ENCODE data around the gene C6orf136. TPM values are rescaled to one million over a fixed set of nuclear protein-coding genes. Genes with fewer than 3 reads are reported as not detected.

C6orf136 gene
- total RNA-seq, 4 donors from 2014 or later = 11.2 to 24.9 (median 19.8) TPM

DNA sequence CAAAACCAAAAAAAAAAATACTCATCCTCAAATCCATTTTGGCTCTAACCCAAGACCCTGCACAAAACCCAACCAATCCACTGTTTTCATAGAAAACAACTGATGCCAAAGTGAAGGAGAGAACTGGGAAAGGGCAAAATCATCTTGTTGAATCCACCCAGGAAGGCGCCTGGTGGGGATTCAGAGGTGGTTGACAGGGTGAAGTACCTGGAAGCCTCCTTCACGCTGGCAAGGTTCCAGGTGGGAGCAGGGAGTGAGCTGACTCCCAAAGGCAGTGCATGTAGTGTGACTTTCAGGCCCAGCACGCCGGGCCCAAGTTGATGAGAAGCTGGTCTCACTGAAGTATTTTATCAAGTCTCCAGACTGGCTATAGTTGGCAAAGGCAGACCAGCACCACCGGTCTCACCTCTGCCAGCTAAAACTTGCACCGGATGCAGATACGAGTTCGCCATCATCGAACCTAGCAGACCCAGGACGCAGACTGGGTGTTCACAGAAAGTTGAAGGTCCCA lies 46.4 kb upstream of the C6orf136 start:
- in situ Hi-C loops (cut with MboI; ENCODE audit: low sequenced_read_pairs in 4 of 4) (loop anchor here in 1 of 4 donors (25.0 kb wide), 1 partner anchor 1587 kb away; the partner anchor contains the start of genes AGER, AGPAT1, GPSM3 and PBX2), intact Hi-C loops (cut with DNase I; ENCODE audit: low total_unique reads) (no loop called here)
- Histone ChIP-seq H3K4me1 (no peaks in the 10 kb centered on the region), H3K27me3 (no peaks in the 10 kb centered on the region), H3K4me3 (no peak overlapping the region), H3K27ac (no peak overlapping the region), H3K36me3 (peaks cover 5 to 53% of the 10 kb centered on the region in 2 donors), H3K9me3 (no peaks in the 10 kb centered on the region)
- ATAC-seq (no peak), DNase-seq (no peak)
- TF ChIP-seq CTCF (IDR thresholded peaks at IDR 0.05 in 4 of 5, conservative IDR thresholded peaks at IDR 0.05 in 1 of 5) (no peak), POLR2A (IDR thresholded peaks at IDR 0.05) (no peak)

GRCh38 chr6:30601436-30601814 lies 45.5 kb upstream of the C6orf136 start:
- in situ Hi-C loops (cut with MboI; ENCODE audit: low sequenced_read_pairs in 4 of 4) = loop anchor here in 1 of 4 donors (25.0 kb wide), 1 partner anchor 1586 kb away; the partner anchor contains the start of genes AGER, AGPAT1, GPSM3 and PBX2
- TF ChIP-seq POLR2A (IDR thresholded peaks at IDR 0.05) (no peak), CTCF (IDR thresholded peaks at IDR 0.05 in 4 of 5, conservative IDR thresholded peaks at IDR 0.05 in 1 of 5) (no peak)
- H3K27me3 ChIP-seq = no peaks in the 10 kb centered on the region
- no peaks in the 10 kb centered on the region for H3K9me3 ChIP-seq
- H3K4me1 ChIP-seq = no peaks in the 10 kb centered on the region
- no peak for DNase-seq
- peaks cover 10 to 62% of the 10 kb centered on the region in 2 donors for H3K36me3 ChIP-seq
- no peak for ATAC-seq
- intact Hi-C loops (cut with DNase I; ENCODE audit: low total_unique reads) = no loop called here
- no peak overlapping the region for H3K27ac ChIP-seq
- no peak overlapping the region for H3K4me3 ChIP-seq

- H3K4me1 ChIP-seq = no peaks in the 10 kb centered on the region
- DNase-seq (no peak), ATAC-seq (no peak)
- intact Hi-C loops (cut with DNase I; ENCODE audit: low total_unique reads) (no loop called here), in situ Hi-C loops (cut with MboI; ENCODE audit: low sequenced_read_pairs in 4 of 4) (loop anchor here in 1 of 4 donors (25.0 kb wide), 1 partner anchor 1585 kb away; the partner anchor contains the start of genes AGER, AGPAT1, GPSM3 and PBX2)
- peaks cover 12 to 68% of the 10 kb centered on the region in 2 donors for H3K36me3 ChIP-seq
- H3K9me3 ChIP-seq = no peaks in the 10 kb centered on the region
- TF ChIP-seq POLR2A (IDR thresholded peaks at IDR 0.05) = no peak
- no peak for TF ChIP-seq CTCF (IDR thresholded peaks at IDR 0.05 in 4 of 5, conservative IDR thresholded peaks at IDR 0.05 in 1 of 5)
- H3K27ac ChIP-seq = no peak overlapping the region
- H3K27me3 ChIP-seq = no peaks in the 10 kb centered on the region
- H3K4me3 ChIP-seq = no peak overlapping the region
Observed at GRCh38 chr6:30601815-30602641, 44.9 kb upstream of the C6orf136 start.

DNA sequence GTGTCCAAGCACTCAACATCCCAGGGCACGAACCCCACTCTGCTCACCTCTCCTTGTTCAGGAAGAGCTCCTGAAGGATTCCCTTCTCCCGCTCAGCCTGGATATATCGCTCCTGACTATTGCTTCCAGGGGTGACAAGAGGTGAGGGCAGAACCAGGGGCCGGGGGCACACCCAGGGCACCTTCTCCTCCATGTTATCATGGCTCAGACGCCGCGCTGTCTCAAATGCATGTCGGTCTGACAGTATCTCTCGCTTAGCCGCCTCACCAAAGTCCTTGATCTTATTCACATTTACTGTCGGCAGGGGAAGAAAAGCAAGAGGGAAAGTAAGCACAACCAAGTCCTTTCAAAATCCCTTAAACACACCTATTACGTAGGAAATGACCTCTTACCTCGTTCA lies 43.0 kb upstream of the C6orf136 start:
- no peak overlapping the region for H3K4me3 ChIP-seq
- H3K9me3 ChIP-seq = no peaks in the 10 kb centered on the region
- in situ Hi-C loops (cut with MboI; ENCODE audit: low sequenced_read_pairs in 4 of 4) (loop anchor here in 1 of 4 donors (25.0 kb wide), 1 partner anchor 1583 kb away; the partner anchor contains the start of genes AGER, AGPAT1, GPSM3 and PBX2), intact Hi-C loops (cut with DNase I; ENCODE audit: low total_unique reads) (no loop called here)
- no peak for TF ChIP-seq CTCF (IDR thresholded peaks at IDR 0.05 in 4 of 5, conservative IDR thresholded peaks at IDR 0.05 in 1 of 5)
- no peak for TF ChIP-seq POLR2A (IDR thresholded peaks at IDR 0.05)
- DNase-seq = no peak
- H3K4me1 ChIP-seq = no peaks in the 10 kb centered on the region
- H3K27ac ChIP-seq = no peak overlapping the region
- ATAC-seq = no peak
- peaks cover 12 to 88% of the 10 kb centered on the region in 2 donors for H3K36me3 ChIP-seq
- H3K27me3 ChIP-seq = no peaks in the 10 kb centered on the region

Data from gastrocnemius medialis (tissue), 4 donors.